Keratinocyte (primary cell): ENCODE data around the gene KIR2DL3. TPM values are rescaled to one million over a fixed set of nuclear protein-coding genes. Genes with fewer than 3 reads are reported as not detected.

Experiments used
- DNase-seq: peaks from one replicate; pipeline ENCODE4 v3.0.0-alpha.2; 2011; ENCODE audit warnings: low read depth, missing footprints, low spot score
- FAIRE-seq: peaks from 2 replicates; lab custom pipeline; 2011; peaks lifted over from hg19 to GRCh38; lab: Jason Lieb, UNC
- H2AFZ ChIP-seq: 2 replicates; pipeline ENCODE4 v1.6.0; 2012; ENCODE audit warnings: low read length, control low read depth, inconsistent platforms; ENCODE audit not compliant: control insufficient read depth
- H3K27ac ChIP-seq: 2 replicates; pipeline ENCODE4 v1.5.1; 2011; ENCODE audit warnings: low read length; ENCODE audit not compliant: control insufficient read depth, insufficient read depth
- H3K27me3 ChIP-seq: 3 replicates; pipeline ENCODE4 v1.6.0; 2011; ENCODE audit warnings: low read length; ENCODE audit not compliant: control insufficient read depth, insufficient read depth; ENCODE audit errors: extremely low read depth
- H3K36me3 ChIP-seq, 2 experiments: 2 replicates in 1 of 2; 3 replicates in 1 of 2; pipeline ENCODE4 v1.5.1; 2011; ENCODE audit warnings: low read length in 2 of 2, mild to moderate bottlenecking in 1 of 2; ENCODE audit not compliant: control insufficient read depth in 2 of 2, insufficient read depth in 2 of 2; ENCODE audit errors: extremely low read depth in 1 of 2
- H3K4me1 ChIP-seq: 3 replicates; pipeline ENCODE4 v1.5.1; 2011; ENCODE audit warnings: low read length; ENCODE audit not compliant: control insufficient read depth, insufficient read depth; ENCODE audit errors: extremely low read depth
- H3K4me2 ChIP-seq: 3 replicates; pipeline ENCODE4 v1.6.0; 2011; ENCODE audit warnings: low read depth, low read length; ENCODE audit not compliant: control insufficient read depth, insufficient read depth; ENCODE audit errors: extremely low read depth
- H3K4me3 ChIP-seq, 3 experiments: fragments of 200-600 bp in 1 of 3; sonication (generic) in 1 of 3; 2 replicates in 2 of 3; 3 replicates in 1 of 3; pipeline ENCODE4 v1.5.1; 2011 to 2016; ENCODE audit warnings: low read length in 3 of 3, mild to moderate bottlenecking in 3 of 3, control low read depth in 2 of 3, inconsistent platforms in 1 of 3, low read depth in 1 of 3, mixed read lengths in 1 of 3, mixed run types in 1 of 3, moderate library complexity in 1 of 3; ENCODE audit not compliant: control insufficient read depth in 2 of 3, insufficient read depth in 2 of 3; ENCODE audit errors: extremely low read depth in 1 of 3
- H3K79me2 ChIP-seq: 2 replicates; pipeline ENCODE4 v1.6.0; 2012; ENCODE audit warnings: low read length; ENCODE audit not compliant: control insufficient read depth, insufficient read depth
- H3K9ac ChIP-seq: 3 replicates; pipeline ENCODE4 v1.6.0; 2011; ENCODE audit warnings: low read length; ENCODE audit not compliant: control insufficient read depth, insufficient read depth; ENCODE audit errors: extremely low read depth
- H3K9me1 ChIP-seq: 3 replicates; pipeline ENCODE4 v1.6.0; 2011; ENCODE audit warnings: low read length; ENCODE audit not compliant: control insufficient read depth, insufficient read depth; ENCODE audit errors: extremely low read depth
- H3K9me3 ChIP-seq: 2 replicates; pipeline ENCODE4 v1.5.1; 2012; ENCODE audit warnings: low read depth, low read length; ENCODE audit not compliant: control insufficient read depth
- H4K20me1 ChIP-seq: 3 replicates; pipeline ENCODE4 v1.6.0; 2011; ENCODE audit warnings: low read length; ENCODE audit not compliant: control insufficient read depth, insufficient read depth; ENCODE audit errors: extremely low read depth
- CTCF ChIP-seq, 3 experiments: IDR thresholded peaks in 1 of 3; conservative IDR thresholded peaks in 1 of 3; optimal IDR thresholded peaks in 1 of 3; 2 replicates in 2 of 3; 3 replicates in 1 of 3; pipeline versions ENCODE3 to v1.5.1; 2011; ENCODE audit warnings: low read length in 3 of 3, mild to moderate bottlenecking in 3 of 3, moderate library complexity in 2 of 3, control low read depth in 1 of 3, inconsistent platforms in 1 of 3; ENCODE audit not compliant: insufficient read depth in 2 of 3; ENCODE audit errors: extremely low read depth in 1 of 3
- EZH2 ChIP-seq: IDR thresholded peaks from one replicate; pipeline ENCODE4 v1.6.1; 2012; ENCODE audit warnings: inconsistent platforms, mild to moderate bottlenecking, low read length, moderate library complexity
- dilution Hi-C: fragments of 300-500 bp; cut with MboI; formaldehyde crosslinking; loops from one replicate; pipeline ENCODE4 v1.7.0; 2020; ENCODE audit warnings: low sequenced_read_pairs; ENCODE audit not compliant: extremely low pct_ligation_motif_present
- polyA plus RNA-seq, 5 experiments: library from polyadenylated mRNA; depleted of rRNA in 3 of 5; stranded (reverse) in 3 of 5; stranded (forward) in 1 of 5; unstranded in 1 of 5; fragments of >200 nt; gene quantifications; 1 replicate in 1 of 5; 2 replicates in 3 of 5; 3 replicates in 1 of 5; pipeline versions ENCODE4 v1.2.1 to v1.2.3, GENCODE V29; 2011 to 2012; ENCODE audit warnings: missing spikeins in 2 of 5, low read depth in 1 of 5, low replicate concordance in 1 of 5

KIR2DL3 gene
- polyA plus RNA-seq, 1 donor (not counting 4 experiments of a cell fraction or from before 2014, with no cell fraction given), result not detected

GRCh38 chr19:54791476-54791875, 53.2 kb downstream of the KIR2DL3 start:
- Histone ChIP-seq H3K36me3 (no peaks in the 10 kb centered on the region), H3K27ac (no peak overlapping the region), H2AFZ (no peak overlapping the region), H3K9ac (no peak overlapping the region), H3K4me3 (no peak overlapping the region), H3K79me2 (no peaks in the 10 kb centered on the region), H3K27me3 (no peaks in the 10 kb centered on the region), H3K4me1 (no peaks in the 10 kb centered on the region), H3K9me1 (no peaks in the 10 kb centered on the region), H3K4me2 (no peak overlapping the region), H3K9me3 (peaks cover 9% of the 10 kb centered on the region), H4K20me1 (no peaks in the 10 kb centered on the region)
- FAIRE-seq (no peak), DNase-seq (no peak)
- dilution Hi-C loops, result no loop called here
- TF ChIP-seq EZH2 (no peak), CTCF (optimal IDR thresholded peaks at IDR 0.05 in 1 of 3, IDR thresholded peaks at IDR 0.05 in 1 of 3, conservative IDR thresholded peaks at IDR 0.05 in 1 of 3; ENCODE audit: extremely low read depth in 1 of 3, insufficient read depth in 2 of 3, low read length in 3 of 3) (no peak)

GRCh38 chr19:54792814-54793213, 54.5 kb downstream of the KIR2DL3 start:
- H3K9me1 ChIP-seq, result no peaks in the 10 kb centered on the region
- H3K27me3 ChIP-seq, result no peaks in the 10 kb centered on the region
- no peak overlapping the region for H3K9ac ChIP-seq
- H3K36me3 ChIP-seq, result no peaks in the 10 kb centered on the region
- peaks cover 3% of the 10 kb centered on the region for H3K9me3 ChIP-seq
- no peaks in the 10 kb centered on the region for H3K4me1 ChIP-seq
- no peak overlapping the region for H3K27ac ChIP-seq
- DNase-seq, result no peak
- H3K79me2 ChIP-seq, result no peaks in the 10 kb centered on the region
- no peaks in the 10 kb centered on the region for H4K20me1 ChIP-seq
- no peak for TF ChIP-seq EZH2
- FAIRE-seq, result no peak
- dilution Hi-C loops, result no loop called here
- H2AFZ ChIP-seq, result no peak overlapping the region
- no peak overlapping the region for H3K4me2 ChIP-seq
- H3K4me3 ChIP-seq, result no peak overlapping the region

GRCh38 chr19:54795758-54796157, 57.4 kb downstream of the KIR2DL3 start:
- dilution Hi-C loops, result no loop called here
- H3K9ac ChIP-seq, result no peak overlapping the region
- no peak for TF ChIP-seq EZH2
- TF ChIP-seq CTCF (optimal IDR thresholded peaks at IDR 0.05 in 1 of 3, IDR thresholded peaks at IDR 0.05 in 1 of 3, conservative IDR thresholded peaks at IDR 0.05 in 1 of 3; ENCODE audit: extremely low read depth in 1 of 3, insufficient read depth in 2 of 3, low read length in 3 of 3), result no peak

More at GRCh38 chr19:54795758-54796157, 57.4 kb downstream of the KIR2DL3 start:
- Histone ChIP-seq H4K20me1 (no peaks in the 10 kb centered on the region), H3K4me2 (no peak overlapping the region), H3K36me3 (no peaks in the 10 kb centered on the region), H3K4me1 (no peaks in the 10 kb centered on the region), H3K79me2 (no peaks in the 10 kb centered on the region), H3K9me1 (no peaks in the 10 kb centered on the region), H3K4me3 (no peak overlapping the region), H3K27ac (no peak overlapping the region), H2AFZ (no peak overlapping the region), H3K9me3 (peaks cover 2% of the 10 kb centered on the region), H3K27me3 (no peaks in the 10 kb centered on the region)
- FAIRE-seq, result no peak
- no peak for DNase-seq
